H1 (cell line): ENCODE data around the gene FAF2. TPM values are rescaled to one million over a fixed set of nuclear protein-coding genes. Genes with fewer than 3 reads are reported as not detected.
A peak's percentile ranks its signal among the peaks of the same experiment; 100 is the strongest.

Source experiments
- CTCF ChIA-PET: fragments of 300-600 bp; sonication (Branson Sonifier 250); formaldehyde crosslinking; loops from one replicate; lab custom pipeline; 2021; ENCODE audit not compliant: partially characterized antibody; lab: Charles Lee
- POLR2A ChIA-PET: fragments of 300-600 bp; sonication (Branson Sonifier 250); formaldehyde crosslinking; loops from one replicate; lab custom pipeline; 2021; ENCODE audit warnings: inconsistent platforms; ENCODE audit not compliant: partially characterized antibody; lab: Charles Lee
- DNase-seq, 2 experiments: peaks; one replicate each; pipeline versions ENCODE4 v3.0.0 to v3.0.0-alpha.2; 2010 to 2022; ENCODE audit warnings: low spot score in 2 of 2, low read depth in 1 of 2, mixed read lengths in 1 of 2
- FAIRE-seq: peaks from 2 replicates; lab custom pipeline; 2011; peaks lifted over from hg19 to GRCh38; lab: Jason Lieb, UNC
- H2AFZ ChIP-seq: 2 replicates; pipeline ENCODE4 v1.8.1; 2012; ENCODE audit warnings: low read length, inconsistent platforms
- H2AK5ac ChIP-seq: 2 replicates; pipeline ENCODE4 v1.6.1; 2013; ENCODE audit warnings: low read depth, low read length
- H2BK120ac ChIP-seq: replicated peaks from 2 replicates; pipeline ENCODE3; 2013; ENCODE audit warnings: low read depth, low read length, inconsistent platforms
- H2BK12ac ChIP-seq: 2 replicates; pipeline ENCODE4 v1.6.1; 2013; ENCODE audit warnings: low read depth, low read length
- H2BK15ac ChIP-seq: 2 replicates; pipeline ENCODE4 v1.6.1; 2013; ENCODE audit warnings: low read length
- H2BK20ac ChIP-seq: 2 replicates; pipeline ENCODE4 v1.6.1; 2013; ENCODE audit warnings: low read length
- H2BK5ac ChIP-seq: 2 replicates; pipeline ENCODE4 v1.6.1; 2013; ENCODE audit warnings: low read depth, low read length
- H3K14ac ChIP-seq: 2 replicates; pipeline ENCODE4 v1.6.1; 2013; ENCODE audit warnings: inconsistent platforms; ENCODE audit not compliant: insufficient read length
- H3K18ac ChIP-seq: 2 replicates; pipeline ENCODE4 v1.6.1; 2013; ENCODE audit warnings: low read length; ENCODE audit errors: extremely low read depth
- H3K23ac ChIP-seq: 2 replicates; pipeline ENCODE4 v1.6.1; 2013; ENCODE audit warnings: inconsistent platforms; ENCODE audit not compliant: insufficient read length
- H3K23me2 ChIP-seq: 2 replicates; pipeline ENCODE4 v1.6.1; 2013; ENCODE audit warnings: low read depth, low read length
- H3K27ac ChIP-seq: 2 replicates; pipeline ENCODE4 v1.6.1; 2011; ENCODE audit warnings: low read depth, low read length, inconsistent platforms
- H3K27me3 ChIP-seq, 4 experiments: replicated peaks in 1 of 4; 1 replicate in 1 of 4; 2 replicates in 3 of 4; pipeline versions ENCODE4 v1.6.1 to v1.8.1; 2011 to 2013; ENCODE audit warnings: low read length in 3 of 4, mild to moderate bottlenecking in 3 of 4, inconsistent platforms in 2 of 4, mixed read lengths in 2 of 4, moderate library complexity in 1 of 4; ENCODE audit not compliant: control insufficient read depth in 3 of 4, insufficient read depth in 3 of 4; ENCODE audit errors: extremely low read depth in 1 of 4
- H3K36me3 ChIP-seq, 4 experiments: 2 replicates each; pipeline versions ENCODE4 v1.6.1 to v1.8.1; 2011 to 2013; ENCODE audit warnings: mild to moderate bottlenecking in 4 of 4, low read length in 3 of 4, moderate library complexity in 2 of 4, control low read depth in 1 of 4, inconsistent platforms in 1 of 4; ENCODE audit not compliant: insufficient read depth in 4 of 4, control insufficient read depth in 2 of 4
- H3K4ac ChIP-seq: replicated peaks from 2 replicates; pipeline ENCODE3; 2013; ENCODE audit warnings: low read length, low read depth, mixed read lengths, inconsistent platforms; ENCODE audit not compliant: insufficient read length
- H3K4me1 ChIP-seq, 4 experiments: replicated peaks in 1 of 4; 1 replicate in 1 of 4; 2 replicates in 3 of 4; pipeline versions ENCODE4 v1.6.1 to v1.8.1; 2011 to 2013; ENCODE audit warnings: low read length in 3 of 4, inconsistent platforms in 2 of 4, mixed read lengths in 1 of 4; ENCODE audit not compliant: insufficient read depth in 4 of 4, control insufficient read depth in 3 of 4
- H3K4me2 ChIP-seq, 2 experiments: 2 replicates each; pipeline versions ENCODE4 v1.6.1 to v1.8.1; 2011 to 2013; ENCODE audit warnings: low read depth in 2 of 2, low read length in 2 of 2, control low read depth in 1 of 2, inconsistent platforms in 1 of 2, mild to moderate bottlenecking in 1 of 2; ENCODE audit not compliant: insufficient read depth in 1 of 2
- H3K4me3 ChIP-seq, 4 experiments: fragments of 200-600, 300-600 bp in 1 of 4; sonication (generic), shearing (Covaris generic), sonication (Bioruptor Twin) in 1 of 4; 2 replicates each; pipeline versions ENCODE4 v1.5.1 to v1.8.1; 2011 to 2016; ENCODE audit warnings: low read length in 4 of 4, low read depth in 3 of 4, control low read depth in 2 of 4, inconsistent platforms in 2 of 4, mild to moderate bottlenecking in 2 of 4, mixed read lengths in 1 of 4, moderate library complexity in 1 of 4; ENCODE audit not compliant: insufficient read depth in 2 of 4; ENCODE audit errors: extremely low read depth in 1 of 4
- H3K56ac ChIP-seq: replicated peaks from 2 replicates; pipeline ENCODE3; 2013; ENCODE audit warnings: low read depth, mild to moderate bottlenecking, mixed read lengths, low read length, inconsistent platforms; ENCODE audit not compliant: insufficient read length
- H3K79me1 ChIP-seq: 2 replicates; pipeline ENCODE4 v1.6.1; 2013; ENCODE audit warnings: low read depth, low read length, control low read depth
- H3K79me2 ChIP-seq, 2 experiments: 2 replicates each; pipeline versions ENCODE4 v1.6.1 to v1.8.1; 2012 to 2013; ENCODE audit warnings: low read length in 2 of 2, mild to moderate bottlenecking in 2 of 2, inconsistent platforms in 1 of 2; ENCODE audit not compliant: insufficient read depth in 2 of 2, control insufficient read depth in 1 of 2
- H3K9ac ChIP-seq, 4 experiments: replicated peaks in 1 of 4; 1 replicate in 1 of 4; 2 replicates in 3 of 4; pipeline versions ENCODE4 v1.6.1 to v1.8.1; 2011 to 2013; ENCODE audit warnings: low read depth in 3 of 4, low read length in 3 of 4, control low read depth in 2 of 4, mild to moderate bottlenecking in 2 of 4, moderate library complexity in 2 of 4, inconsistent platforms in 1 of 4; ENCODE audit errors: extremely low read depth in 1 of 4
- H3K9me3 ChIP-seq, 2 experiments: 2 replicates each; pipeline versions ENCODE4 v1.6.1 to v1.8.1; 2012 to 2013; ENCODE audit warnings: mild to moderate bottlenecking in 2 of 2, moderate library complexity in 2 of 2, control low read depth in 1 of 2, inconsistent platforms in 1 of 2, low read depth in 1 of 2, low read length in 1 of 2, mixed read lengths in 1 of 2; ENCODE audit not compliant: insufficient read depth in 2 of 2
- H4K20me1 ChIP-seq, 2 experiments: replicated peaks in 1 of 2; 2 replicates each; pipeline versions ENCODE3 to v1.8.1; 2011 to 2013; ENCODE audit warnings: inconsistent platforms in 2 of 2, low read length in 2 of 2, mild to moderate bottlenecking in 1 of 2; ENCODE audit not compliant: insufficient read depth in 2 of 2, control insufficient read depth in 1 of 2
- H4K5ac ChIP-seq: 2 replicates; pipeline ENCODE4 v1.6.1; 2013; ENCODE audit warnings: low read length, low read depth, mixed read lengths, inconsistent platforms; ENCODE audit not compliant: insufficient read length
- H4K8ac ChIP-seq: 2 replicates; pipeline ENCODE4 v1.8.0; 2013; ENCODE audit warnings: mild to moderate bottlenecking, moderate library complexity, low read length, inconsistent platforms; ENCODE audit not compliant: insufficient read depth; ENCODE audit errors: extremely low read depth
- H4K91ac ChIP-seq: replicated peaks from 2 replicates; pipeline ENCODE3; 2013; ENCODE audit warnings: low read length, mixed read lengths, inconsistent platforms; ENCODE audit not compliant: insufficient read length
- ASH2L ChIP-seq: fragments of 200-600, 300-600 bp; sonication (generic); IDR thresholded peaks from one replicate; pipeline ENCODE4 v1.7.1; 2017; ENCODE audit warnings: low read length
- BRCA1 ChIP-seq: IDR thresholded peaks from 2 replicates; pipeline ENCODE4 v1.6.1; 2012; ENCODE audit warnings: low read depth, low read length, improper control_type of control experiment
- CEBPB ChIP-seq: IDR thresholded peaks from 2 replicates; pipeline ENCODE4 v1.6.1; 2012; ENCODE audit warnings: low read depth, low read length
- CREB1 ChIP-seq: IDR thresholded peaks from 2 replicates; pipeline ENCODE4 v1.6.1; 2012; ENCODE audit warnings: inconsistent platforms
- EZH2 ChIP-seq: fragments of 200-600 bp; sonication (generic); IDR thresholded peaks from 2 replicates; pipeline ENCODE4 v1.7.1; 2012; ENCODE audit warnings: low read depth, mild to moderate bottlenecking, moderate library complexity, low read length, inconsistent platforms; ENCODE audit not compliant: severe bottlenecking
- GTF2F1 ChIP-seq: IDR thresholded peaks from 2 replicates; pipeline ENCODE4 v1.6.1; 2012; ENCODE audit warnings: low read depth, low read length, improper control_type of control experiment, borderline replicate concordance
- KDM5A ChIP-seq: fragments of 200-600 bp; IDR thresholded peaks from 2 replicates; pipeline ENCODE4 v1.7.1; 2012; ENCODE audit warnings: mild to moderate bottlenecking, low read length, inconsistent platforms, mixed read lengths
- POLR2A ChIP-seq, 2 experiments: IDR thresholded peaks; 1 replicate in 1 of 2; 2 replicates in 1 of 2; pipeline ENCODE4 v1.6.1; 2011; ENCODE audit warnings: low read depth in 2 of 2, low read length in 2 of 2, mild to moderate bottlenecking in 2 of 2; ENCODE audit errors: control extremely low read depth in 1 of 2
- SP1 ChIP-seq: IDR thresholded peaks from 2 replicates; pipeline ENCODE4 v1.6.1; 2011; ENCODE audit warnings: low read depth, low read length
- TAF7 ChIP-seq: optimal IDR thresholded peaks from 2 replicates; pipeline ENCODE3; 2011; ENCODE audit warnings: low read depth, mild to moderate bottlenecking, inconsistent platforms, low read length, moderate library complexity, borderline replicate concordance
- TCF12 ChIP-seq: IDR thresholded peaks from 2 replicates; pipeline ENCODE4 v1.6.1; 2011; ENCODE audit warnings: low read depth, mild to moderate bottlenecking, low read length
- USF2 ChIP-seq: IDR thresholded peaks from 2 replicates; pipeline ENCODE4 v1.6.1; 2011; ENCODE audit warnings: low read length, improper control_type of control experiment
- YY1 ChIP-seq: IDR thresholded peaks from 2 replicates; pipeline ENCODE4 v1.6.1; 2011; ENCODE audit warnings: low read depth, mild to moderate bottlenecking, low read length
- WGBS, 2 experiments: shearing (Covaris generic) in 1 of 2; methylation state at CpG; one replicate each; pipeline versions ENCODE4 v1.1.6 to v1.1.7; 2013 to 2015; ENCODE audit warnings: low lambda C conversion rate in 2 of 2, mixed read lengths in 2 of 2, inconsistent platforms in 1 of 2, low coverage in 1 of 2, missing lambda C conversion rate in 1 of 2; ENCODE audit not compliant: insufficient replicate concordance in 2 of 2, insufficient coverage in 1 of 2, insufficient read length in 1 of 2; ENCODE audit errors: extremely low coverage in 1 of 2, missing lambda C conversion rate in 1 of 2; 5-methylcytosine and 5-hydroxymethylcytosine counted together
- polyA plus RNA-seq, 7 experiments: library from polyadenylated mRNA; depleted of rRNA in 3 of 7; stranded (reverse) in 5 of 7; unstranded in 2 of 7; fragments of >200 nt in 5 of 7; fragments of 200-250 nt in 2 of 7; gene quantifications; 1 replicate in 5 of 7; 2 replicates in 1 of 7; 4 replicates in 1 of 7; pipeline versions ENCODE4 v1.2.1 to v1.2.3, GENCODE V29; 2011 to 2013; ENCODE audit warnings: missing spikeins in 2 of 7, mixed read lengths in 2 of 7
- total RNA-seq: library from RNA; stranded (reverse); fragmentation: NEBNext Ultra II Directional; extraction: Animal tissue kit (Norgen Biotek cat#: 25700); gene quantifications from 2 replicates; pipeline ENCODE4 v1.2.1, GENCODE V29; 2021

FAF2 gene
- total and polyA plus RNA-seq, 2 of the 8 experiments (the other 6 are each of a cell fraction or from before 2014, with no cell fraction given), result 20.8 to 35.8 TPM

GRCh38 chr5:176545737-176546509 is 97.7 kb downstream of the FAF2 start:
- Histone ChIP-seq H3K9me3 (no peaks in the 10 kb centered on the region), H3K36me3 (no peaks in the 10 kb centered on the region), H3K23ac (no peak overlapping the region), H2BK120ac (no peak overlapping the region), H2BK5ac (no peak overlapping the region), H3K4me1 (peaks cover 5 to 16% (median 15%) of the 10 kb centered on the region in 4 experiments), H3K18ac (no peak overlapping the region), H3K79me2 (no peaks in the 10 kb centered on the region), H2AK5ac (no peak overlapping the region), H3K27ac (no peak overlapping the region), H3K4me2 (no peak overlapping the region), H4K8ac (no peak overlapping the region), H2BK12ac (0 out of 2 replicates have a peak overlapping the region, but pooled peaks have one; percentile 2), H3K9ac (no peak overlapping the region), H3K27me3 (no peaks in the 10 kb centered on the region; a peak in 1 of 7 replicates), H4K91ac (no peak overlapping the region), H3K56ac (no peak overlapping the region), H3K4me3 (no peak overlapping the region), H3K23me2 (peaks cover 9% of the 10 kb centered on the region; the same call in 1 of the 2 replicates), H4K5ac (no peak overlapping the region), H2BK15ac (no peak overlapping the region), H4K20me1 (peaks cover 0 to 1% of the 10 kb centered on the region in 2 experiments), H3K79me1 (0 out of 2 replicates have a peak, but pooled peaks cover 2% of the 10 kb centered on the region), H3K14ac (no peak overlapping the region), H2BK20ac (no peak overlapping the region), H3K4ac (no peak overlapping the region), H2AFZ (no peak overlapping the region)
- 82% methylated on average over 12 of the region's 13 CpGs; no CpG with 5 or more reads in 1 of the 2 experiments for WGBS, 2 experiments
- ChIA-PET POLR2A (interaction anchor here (4.3 to 21.1 kb wide), 3 partner anchors 8 to 26 kb away, joined by 22 to 458 read pairs (median 27); partner anchors contain the start of gene RNF44), CTCF (no interaction called here)
- DNase-seq (no peak), FAIRE-seq (no peak)
- no peak for TF ChIP-seq KDM5A
- no peak for TF ChIP-seq CREB1
- TF ChIP-seq BRCA1, result no peak
- no peak for TF ChIP-seq TAF7
- no peak for TF ChIP-seq POLR2A (IDR thresholded peaks at IDR 0.05; ENCODE audit: control extremely low read depth in 1 of 2, low read depth in 2 of 2, low read length in 2 of 2)
- no peak for TF ChIP-seq SP1
- no peak for TF ChIP-seq ASH2L
- no peak for TF ChIP-seq USF2
- no peak for TF ChIP-seq EZH2
- no peak for TF ChIP-seq TCF12
- no peak for TF ChIP-seq YY1
- no peak for TF ChIP-seq GTF2F1
- no peak for TF ChIP-seq CEBPB
